GM10248 (cell line): ENCODE data around the gene TPX2.

ENCODE experiments used
- CTCF ChIA-PET: fragments of 300-600 bp; sonication (Branson Sonifier 250); formaldehyde crosslinking; extraction: SDS; loops from one replicate; lab custom pipeline; 2021; ENCODE audit warnings: antibody characterized with exemption; lab: Yijun Ruan, JAX
- POLR2A ChIA-PET: fragments of 350-650 bp; sonication (Branson Sonifier 250); formaldehyde crosslinking; extraction: SDS; loops from one replicate; lab custom pipeline; 2020; ENCODE audit warnings: antibody characterized with exemption; lab: Yijun Ruan, JAX
- DNase-seq: peaks from one replicate; pipeline ENCODE4 v3.0.0; 2012; ENCODE audit errors: extremely low spot score
- TF ChIP-seq, protein P1 (sequence below): IDR thresholded peaks from 2 replicates; pipeline ENCODE4 v1.5.1; 2012; ENCODE audit warnings: mild to moderate bottlenecking, low read depth; ENCODE audit errors: extremely low read depth, missing control alignments, control extremely low read depth

The TPX2 gene

DNA sequence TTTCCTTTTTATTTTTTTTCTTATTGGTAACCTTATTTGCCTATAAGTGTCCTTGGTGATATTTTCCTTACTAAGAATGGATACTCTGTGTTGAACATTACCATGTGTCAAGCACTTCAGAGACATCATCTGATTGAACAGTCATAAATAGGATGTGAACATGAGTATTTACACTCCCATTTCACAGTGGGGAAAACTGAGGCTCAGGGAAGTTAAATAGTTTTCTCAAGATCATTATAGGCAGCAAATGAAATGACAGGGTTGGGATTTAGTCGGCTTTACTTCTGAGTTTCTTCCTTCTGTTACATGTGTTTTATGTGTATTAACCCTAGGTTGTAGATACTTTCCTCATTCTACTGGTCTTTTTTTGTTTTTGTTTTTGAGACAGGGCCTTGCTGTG, 35.3 kb downstream of the TPX2 start:
- CTCF ChIA-PET, result no interaction called here
- POLR2A ChIA-PET, result no interaction called here
- DNase-seq, result no peak
- TF ChIP-seq, protein P1, sequence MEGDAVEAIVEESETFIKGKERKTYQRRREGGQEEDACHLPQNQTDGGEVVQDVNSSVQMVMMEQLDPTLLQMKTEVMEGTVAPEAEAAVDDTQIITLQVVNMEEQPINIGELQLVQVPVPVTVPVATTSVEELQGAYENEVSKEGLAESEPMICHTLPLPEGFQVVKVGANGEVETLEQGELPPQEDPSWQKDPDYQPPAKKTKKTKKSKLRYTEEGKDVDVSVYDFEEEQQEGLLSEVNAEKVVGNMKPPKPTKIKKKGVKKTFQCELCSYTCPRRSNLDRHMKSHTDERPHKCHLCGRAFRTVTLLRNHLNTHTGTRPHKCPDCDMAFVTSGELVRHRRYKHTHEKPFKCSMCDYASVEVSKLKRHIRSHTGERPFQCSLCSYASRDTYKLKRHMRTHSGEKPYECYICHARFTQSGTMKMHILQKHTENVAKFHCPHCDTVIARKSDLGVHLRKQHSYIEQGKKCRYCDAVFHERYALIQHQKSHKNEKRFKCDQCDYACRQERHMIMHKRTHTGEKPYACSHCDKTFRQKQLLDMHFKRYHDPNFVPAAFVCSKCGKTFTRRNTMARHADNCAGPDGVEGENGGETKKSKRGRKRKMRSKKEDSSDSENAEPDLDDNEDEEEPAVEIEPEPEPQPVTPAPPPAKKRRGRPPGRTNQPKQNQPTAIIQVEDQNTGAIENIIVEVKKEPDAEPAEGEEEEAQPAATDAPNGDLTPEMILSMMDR, result no peak

DNA sequence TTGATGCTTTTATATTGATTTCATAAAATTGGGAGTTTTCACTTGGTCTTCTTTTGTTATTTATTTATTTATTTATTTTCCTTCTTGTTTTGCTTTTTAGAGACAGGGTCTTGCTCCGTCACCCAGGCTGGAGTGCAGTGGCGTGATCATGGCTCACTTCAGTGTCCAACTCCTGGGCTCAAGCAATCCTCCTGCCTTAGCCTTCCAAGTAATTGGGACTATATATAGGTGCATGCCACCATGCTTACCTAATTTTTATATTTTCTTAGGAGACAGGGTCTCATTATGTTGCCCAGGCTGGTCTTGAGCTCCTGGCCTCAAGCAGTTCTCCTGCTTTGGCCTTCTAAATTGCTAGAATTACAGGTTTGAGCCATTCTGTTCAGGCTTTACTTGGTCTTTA, 41.7 kb downstream of the TPX2 start:
- ChIA-PET CTCF (no interaction called here), POLR2A (no interaction called here)
- TF ChIP-seq, protein P1, result no peak
- no peak for DNase-seq

DNA sequence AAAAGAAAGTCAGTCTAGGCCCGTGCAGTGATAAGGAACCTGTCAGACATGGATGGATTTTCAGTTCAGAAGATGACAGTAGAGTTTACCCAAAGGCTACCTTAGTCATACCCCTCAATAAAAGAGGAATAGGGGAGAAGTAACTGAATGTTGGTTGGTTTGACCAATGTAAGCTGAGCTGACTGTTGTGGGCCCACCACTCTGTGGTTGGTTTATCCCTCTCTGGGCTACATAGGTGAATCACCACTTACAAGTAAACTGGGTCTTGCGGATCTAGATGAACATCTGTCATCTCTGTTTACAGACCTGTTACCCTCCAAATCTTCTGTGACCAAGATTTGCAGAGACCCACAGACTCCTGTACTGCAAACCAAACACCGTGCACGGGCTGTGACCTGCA, 42.9 kb downstream of the TPX2 start:
- POLR2A ChIA-PET, result no interaction called here
- CTCF ChIA-PET, result interaction anchor here (0.9 to 1.1 kb wide), 3 partner anchors 18 to 74 kb away, joined by 3 to 4 read pairs (median 3); no protein-coding TSS in a partner anchor
- DNase-seq, result no peak
- TF ChIP-seq, protein P1, result no peak

DNA sequence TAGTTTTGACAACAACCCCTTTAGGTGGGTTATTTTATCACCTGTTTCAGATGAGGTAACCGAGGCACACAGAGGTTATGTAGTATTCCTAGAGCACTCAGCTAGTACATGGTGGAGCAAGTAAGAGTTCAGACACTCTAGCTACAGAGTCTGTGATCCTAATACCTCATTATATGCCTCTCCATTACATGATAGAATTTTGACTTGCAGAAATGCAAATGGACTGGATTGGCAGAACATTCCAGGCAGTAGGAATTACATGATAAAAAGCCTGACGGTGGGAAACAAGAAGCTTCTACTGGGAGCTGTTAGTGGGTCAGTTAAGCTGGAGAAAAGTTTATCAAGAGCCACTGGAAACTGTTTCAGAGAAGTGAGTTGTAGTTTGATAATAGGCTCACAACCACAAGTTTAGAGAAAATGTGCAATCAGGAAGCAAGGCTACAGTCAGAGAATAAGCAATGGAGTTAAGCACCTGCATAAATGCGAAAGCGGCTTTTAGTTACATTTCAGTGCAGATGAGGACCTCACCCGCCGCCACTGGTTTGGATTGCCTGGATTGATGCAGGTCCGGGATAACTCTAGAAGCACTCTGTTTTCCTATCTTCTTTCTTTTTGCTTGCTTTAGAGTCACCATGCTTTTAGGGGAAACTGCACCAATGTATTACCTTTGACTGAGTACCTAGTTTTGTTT, 45.4 kb downstream of the TPX2 start:
- POLR2A ChIA-PET, result no interaction called here

DNA sequence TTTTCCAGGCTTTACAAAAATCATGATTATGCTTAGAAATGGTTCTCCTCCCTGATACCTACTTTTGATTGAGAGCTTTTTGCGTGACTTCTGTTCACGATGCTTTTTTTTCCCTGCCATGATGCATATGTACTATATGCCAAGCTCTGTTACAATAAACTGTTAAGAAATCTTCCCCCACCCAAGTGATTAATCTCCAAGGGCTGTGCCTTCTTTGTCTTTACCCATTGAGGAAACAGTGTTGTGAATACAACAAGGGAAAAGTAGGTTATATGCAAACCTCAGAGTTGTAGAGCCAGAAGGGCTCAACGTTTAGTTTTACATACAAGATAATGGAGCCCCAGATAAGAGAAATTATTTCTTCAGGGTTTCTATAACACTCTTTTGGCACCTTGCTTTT, 46.0 kb downstream of the TPX2 start:
- CTCF ChIA-PET, result no interaction called here
- TF ChIP-seq, protein P1, result no peak
- POLR2A ChIA-PET, result no interaction called here
- no peak for DNase-seq

More for the DNA sequence above, 45.4 kb downstream of the TPX2 start:
- no peak for DNase-seq
- CTCF ChIA-PET, result no interaction called here
- TF ChIP-seq, protein P1, result no peak

DNA sequence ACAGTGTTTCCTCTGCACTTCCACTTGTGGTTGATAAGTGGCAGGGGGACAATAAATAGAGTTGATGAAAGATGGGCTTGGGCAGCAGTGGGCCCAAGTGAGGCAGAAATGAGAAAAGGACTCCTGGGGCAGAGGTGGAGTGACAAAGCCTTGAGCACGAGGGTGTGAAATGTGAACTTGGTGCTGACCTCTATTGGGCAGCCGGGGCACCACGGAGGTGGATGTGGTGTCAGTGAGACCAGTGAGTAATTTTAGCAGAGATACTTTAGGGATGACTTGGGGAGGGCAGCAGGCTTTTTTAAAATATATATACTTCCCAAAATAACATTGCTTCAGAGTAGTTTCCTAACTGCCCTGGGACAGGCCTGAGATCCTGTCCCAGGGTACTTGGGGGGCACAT, 49.5 kb downstream of the TPX2 start:
- no peak for DNase-seq
- POLR2A ChIA-PET, result no interaction called here
- CTCF ChIA-PET, result interaction anchor here (1.4 to 1.6 kb wide), 2 partner anchors 22 to 58 kb away, joined by 3 read pairs; no protein-coding TSS in a partner anchor
- TF ChIP-seq, protein P1, result no peak
